ENCODE measurements around the gene NPAS1. TPM values are rescaled to one million over a fixed set of nuclear protein-coding genes. Genes with fewer than 3 reads are reported as not detected.

Gene NPAS1
- total RNA-seq, 1 donor from 2014 or later, result 5.8 TPM

DNA sequence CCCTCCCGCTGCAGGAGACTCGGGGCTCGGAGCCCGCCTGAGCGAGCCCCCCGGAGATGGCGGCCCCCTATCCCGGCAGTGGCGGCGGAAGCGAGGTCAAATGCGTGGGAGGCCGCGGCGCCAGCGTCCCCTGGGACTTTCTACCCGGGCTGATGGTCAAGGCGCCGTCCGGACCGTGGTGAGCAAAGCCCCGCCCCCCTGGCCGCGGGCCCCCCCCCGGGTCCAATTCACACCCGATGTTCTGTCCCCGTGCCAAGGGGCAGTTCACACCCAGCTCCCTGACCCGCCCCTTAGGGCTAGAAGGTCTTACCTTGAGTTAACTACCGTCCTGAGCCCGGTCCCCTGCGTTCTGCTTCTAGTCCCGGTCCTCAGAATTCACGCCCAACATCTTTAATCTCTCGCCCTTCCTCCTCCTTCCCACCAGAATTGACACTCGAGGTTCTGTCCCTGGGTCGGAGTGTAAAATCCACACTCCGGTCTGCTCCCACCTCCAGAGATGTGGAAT, 1.4 kb downstream of the NPAS1 start:
- no peak for DNase-seq

DNA sequence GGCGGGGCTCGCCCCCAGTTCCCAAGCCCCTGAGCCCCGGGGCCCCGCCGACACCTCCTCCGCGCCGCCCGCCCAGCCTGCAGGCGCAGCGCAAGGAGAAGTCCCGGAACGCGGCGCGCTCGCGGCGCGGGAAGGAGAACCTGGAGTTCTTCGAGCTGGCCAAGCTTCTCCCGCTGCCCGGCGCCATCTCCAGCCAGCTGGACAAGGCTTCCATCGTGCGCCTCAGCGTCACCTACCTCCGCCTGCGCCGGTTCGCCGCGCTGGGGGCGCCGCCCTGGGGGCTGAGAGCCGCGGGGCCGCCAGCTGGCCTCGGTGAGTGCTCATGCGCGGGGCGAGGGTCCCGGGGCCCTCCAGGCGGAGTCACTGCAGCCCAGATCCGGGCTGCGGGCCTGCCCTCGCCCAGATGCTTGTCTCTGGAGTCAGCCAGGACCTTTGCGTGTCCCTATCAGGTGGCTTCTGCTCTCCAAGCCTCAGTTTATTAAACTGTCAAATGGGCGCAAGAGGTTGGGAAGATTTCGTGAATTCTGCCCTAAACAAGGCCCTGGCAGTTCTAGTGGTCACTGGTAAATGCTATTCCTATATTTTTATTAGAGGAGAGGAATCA, 2.0 kb downstream of the NPAS1 start:
- DNase-seq, result no peak

GRCh38 chr19:47022140-47022536, 2.5 kb downstream of the NPAS1 start:
- DNase-seq, result no peak

DNA sequence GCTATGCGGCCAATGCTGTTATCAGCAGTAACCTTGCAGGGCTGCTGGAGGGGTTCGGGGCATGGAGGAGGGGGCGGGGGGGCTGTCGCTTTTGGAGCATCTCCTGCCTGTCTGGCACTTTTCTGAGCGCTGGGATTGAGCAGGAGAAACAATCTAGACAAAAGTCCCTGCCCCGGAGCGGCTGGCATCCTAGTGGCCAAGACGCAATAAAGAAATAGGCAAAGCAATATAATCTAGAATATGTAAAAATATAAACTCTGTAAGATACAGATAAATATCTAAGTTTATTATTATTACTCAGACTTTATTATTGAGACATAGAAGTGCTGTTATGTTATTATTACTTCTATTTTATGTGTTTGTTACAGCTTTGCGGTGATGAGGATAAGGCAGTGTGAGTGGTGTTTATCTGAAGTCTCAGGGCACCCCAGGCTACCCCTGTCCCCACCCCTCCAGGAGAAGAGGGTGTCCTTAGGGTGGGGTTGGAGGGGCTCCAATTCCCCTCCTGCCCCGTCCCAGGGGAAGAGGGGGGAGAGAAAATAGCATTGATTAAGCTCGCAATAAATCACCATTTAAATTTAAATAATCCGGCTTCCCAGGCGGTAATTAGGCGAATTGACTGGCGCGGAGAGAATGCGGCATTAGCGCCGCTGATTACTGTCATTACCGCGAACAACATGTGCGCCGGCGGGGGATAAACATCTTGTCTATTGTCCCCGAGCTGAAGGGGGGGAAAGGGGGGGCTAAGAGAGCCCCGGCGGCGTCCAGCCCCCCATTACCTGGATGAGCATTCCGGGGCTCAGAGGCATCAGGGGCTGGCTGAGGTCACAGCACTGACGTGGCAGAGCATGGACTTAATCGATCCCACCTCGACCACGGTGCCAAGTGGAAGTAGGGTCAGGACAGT, 3.2 kb downstream of the NPAS1 start:
- no peak for DNase-seq

GRCh38 chr19:47023448-47023794, 3.8 kb downstream of the NPAS1 start:
- DNase-seq, result no peak

- DNase-seq, result no peak
These were observed 4.9 kb downstream of the NPAS1 start for GRCh38 chr19:47024502-47024901.

DNA sequence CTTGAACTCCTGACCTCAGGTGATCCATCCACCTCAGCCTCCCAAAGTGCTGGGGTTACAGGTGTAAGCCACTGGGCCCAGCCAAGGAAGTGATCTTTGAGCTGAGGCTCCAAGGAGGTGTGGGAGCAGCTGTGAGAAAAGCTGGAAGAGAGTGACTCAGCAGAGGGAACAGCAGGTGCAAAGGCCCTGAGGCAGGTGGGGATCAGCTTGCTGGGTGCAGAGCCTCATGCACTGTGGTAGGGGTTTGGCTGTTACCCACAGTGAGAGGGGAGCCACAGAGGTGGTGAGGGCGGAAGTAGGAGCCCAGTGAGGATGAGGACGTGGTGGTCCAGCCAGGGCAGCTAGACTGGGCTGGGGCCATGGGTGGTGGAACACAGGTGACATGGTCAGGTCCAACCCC, 6.5 kb downstream of the NPAS1 start:
- no peak for DNase-seq

DNA sequence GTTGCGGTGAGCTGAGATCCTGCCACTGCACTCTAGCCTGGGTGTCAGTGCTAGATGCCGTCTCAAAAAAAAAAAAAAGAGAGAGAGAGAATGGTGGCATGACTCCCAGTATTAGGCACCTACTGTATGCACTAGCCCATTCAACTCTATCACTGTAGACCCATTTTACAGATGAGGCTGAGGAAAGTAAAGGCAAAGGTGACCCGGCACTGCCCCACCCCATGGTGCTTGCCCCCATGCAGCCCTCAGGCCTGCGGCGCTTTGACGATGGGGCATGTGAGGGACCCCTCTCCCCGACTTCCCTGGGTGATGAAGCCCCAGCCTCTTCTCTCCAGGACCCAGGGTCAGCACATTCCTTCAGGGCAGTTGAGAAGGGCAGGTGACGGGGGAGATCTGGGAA, 7.3 kb downstream of the NPAS1 start:
- no peak for DNase-seq

DNA sequence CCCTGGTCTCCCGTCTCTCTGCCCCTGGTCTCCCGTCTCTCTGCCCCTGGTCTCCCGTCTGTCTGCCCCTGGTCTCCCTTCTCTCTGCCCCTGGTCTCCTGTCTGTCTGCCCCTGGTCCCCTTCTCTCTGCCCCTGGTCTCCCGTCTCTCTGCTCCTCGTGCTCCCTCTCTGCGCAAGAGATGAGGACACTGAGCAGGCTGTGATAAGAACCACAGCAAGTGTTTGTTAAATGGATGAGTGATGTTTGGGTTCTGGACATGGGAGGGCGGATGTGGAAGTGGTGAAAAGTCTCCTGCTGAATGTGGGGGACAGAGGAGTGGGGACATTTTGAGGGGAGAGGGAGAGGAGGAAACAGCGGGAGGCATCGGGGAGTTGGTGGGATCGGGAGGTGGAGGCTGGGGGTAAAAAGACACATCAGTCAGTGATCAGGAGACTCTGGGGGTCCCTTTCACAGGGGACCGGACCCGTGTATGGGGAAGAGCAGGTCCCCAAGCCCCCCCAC, 8.0 kb downstream of the NPAS1 start:
- no peak for DNase-seq

DNA sequence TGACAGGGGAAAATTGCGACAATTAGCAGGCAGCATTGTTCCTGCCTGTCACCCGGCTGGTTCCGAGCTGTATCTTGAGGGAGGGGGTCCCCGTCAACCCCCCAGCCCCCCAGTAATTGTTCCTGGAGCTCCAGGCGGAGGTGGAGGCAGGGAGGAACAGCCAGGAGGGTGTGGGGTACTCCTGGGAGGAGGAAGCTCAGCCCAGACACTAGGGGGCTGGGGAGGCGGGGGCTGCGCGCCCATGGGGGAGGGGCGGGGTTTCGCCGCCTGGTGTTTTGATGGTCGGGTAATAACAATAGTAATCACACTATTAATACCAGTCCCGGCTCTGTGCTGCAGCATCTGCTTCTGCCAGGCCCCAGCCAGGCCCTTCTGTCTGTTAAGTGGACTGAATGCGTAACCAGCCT, 8.6 kb downstream of the NPAS1 start:
- no peak for DNase-seq

DNA sequence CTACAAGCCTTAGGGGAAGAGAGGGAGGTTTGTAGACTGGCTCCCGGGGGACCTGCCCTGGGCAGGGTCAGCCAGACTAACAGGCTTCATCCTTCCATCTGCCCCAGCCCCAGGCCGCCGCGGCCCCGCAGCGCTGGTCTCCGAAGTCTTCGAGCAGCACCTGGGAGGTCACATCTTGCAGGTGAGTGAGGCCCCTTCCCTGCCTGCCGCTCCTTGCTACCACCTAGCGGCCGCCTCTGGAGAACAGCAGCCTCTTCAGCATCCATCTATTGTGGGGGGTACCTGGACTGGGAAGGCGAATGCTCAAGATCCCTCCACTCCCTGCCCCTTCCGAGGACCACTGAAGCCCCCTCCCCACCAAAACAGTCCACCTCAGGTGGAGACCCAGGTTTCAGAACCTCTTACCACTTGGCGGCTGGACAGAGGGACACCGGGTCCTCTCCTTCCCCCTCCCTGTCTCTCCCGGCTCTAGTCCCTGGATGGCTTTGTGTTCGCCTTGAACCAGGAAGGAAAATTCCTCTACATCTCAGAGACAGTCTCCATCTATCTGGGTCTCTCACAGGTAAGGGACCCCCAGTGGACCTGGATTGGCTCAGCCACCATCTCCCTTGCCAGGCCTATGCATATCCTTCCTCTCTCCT, 12.7 kb downstream of the NPAS1 start:
- no peak for DNase-seq

DNA sequence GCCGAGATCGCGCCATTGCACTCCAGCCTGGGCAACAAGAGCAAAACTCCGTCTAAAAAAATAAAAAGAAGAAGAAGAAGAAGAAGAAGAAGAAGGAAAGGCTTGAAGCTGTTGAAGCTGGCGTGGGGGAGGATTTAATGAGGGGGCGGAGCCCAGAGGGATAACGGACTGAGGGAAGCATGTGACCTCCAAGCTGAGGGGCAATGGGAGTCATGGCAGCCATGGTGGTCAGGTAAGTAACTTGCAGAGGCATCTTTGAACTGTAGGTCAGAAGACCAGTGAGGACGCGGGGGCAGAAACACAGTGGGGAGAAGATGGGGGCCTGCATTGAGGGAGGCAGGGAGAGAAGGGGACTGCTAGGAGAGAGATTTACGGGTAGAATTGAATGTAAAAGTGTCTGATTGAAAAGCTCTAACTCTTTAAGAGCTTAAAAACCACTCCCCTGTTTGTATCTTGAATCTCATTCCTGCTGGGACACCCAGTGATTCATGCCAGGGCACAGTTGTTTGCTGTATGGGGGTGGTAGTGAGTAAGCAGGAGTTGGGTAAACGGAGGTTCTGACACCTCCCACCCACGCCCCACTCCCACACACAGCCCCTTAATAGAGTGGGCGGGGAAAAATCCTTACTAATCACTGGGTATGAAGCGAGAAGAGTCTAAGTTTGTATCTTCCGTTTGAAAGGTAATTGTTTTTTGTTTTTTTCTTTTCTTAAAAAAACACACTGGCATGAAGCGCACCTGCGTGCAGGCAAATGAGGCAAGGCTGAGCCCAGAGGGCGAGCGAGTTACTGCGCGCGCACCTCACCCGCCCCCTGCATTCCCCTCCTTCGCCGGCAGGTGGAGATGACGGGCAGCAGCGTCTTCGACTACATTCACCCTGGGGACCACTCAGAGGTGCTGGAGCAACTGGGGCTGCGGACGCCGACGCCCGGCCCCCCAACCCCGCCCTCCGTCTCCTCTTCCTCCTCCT, 15.8 kb downstream of the NPAS1 start:
- DNase-seq, result peak; percentile 81

GRCh38 chr19:47036097-47036651, 16.5 kb downstream of the NPAS1 start:
- no peak for DNase-seq

DNA sequence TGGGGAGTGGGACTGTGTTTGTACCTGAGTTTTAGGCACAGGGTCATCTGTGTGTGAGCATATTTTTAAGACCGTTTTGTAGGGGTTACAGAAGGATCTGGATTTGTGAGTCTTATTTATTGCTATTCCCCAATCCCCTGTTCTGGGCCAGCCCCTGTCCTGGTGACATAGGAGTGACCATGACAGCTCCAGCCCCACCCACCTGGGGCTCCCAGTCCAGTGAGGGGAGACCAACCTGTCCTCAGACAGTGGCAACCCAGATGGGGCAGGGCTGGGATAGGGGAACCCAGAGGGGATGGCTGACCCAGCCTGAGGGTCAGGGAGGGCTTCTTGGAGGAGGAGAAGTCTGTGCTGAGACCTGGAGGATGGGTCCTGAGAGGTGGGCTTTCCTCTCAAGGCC, 18.1 kb downstream of the NPAS1 start:
- no peak for DNase-seq

DNA sequence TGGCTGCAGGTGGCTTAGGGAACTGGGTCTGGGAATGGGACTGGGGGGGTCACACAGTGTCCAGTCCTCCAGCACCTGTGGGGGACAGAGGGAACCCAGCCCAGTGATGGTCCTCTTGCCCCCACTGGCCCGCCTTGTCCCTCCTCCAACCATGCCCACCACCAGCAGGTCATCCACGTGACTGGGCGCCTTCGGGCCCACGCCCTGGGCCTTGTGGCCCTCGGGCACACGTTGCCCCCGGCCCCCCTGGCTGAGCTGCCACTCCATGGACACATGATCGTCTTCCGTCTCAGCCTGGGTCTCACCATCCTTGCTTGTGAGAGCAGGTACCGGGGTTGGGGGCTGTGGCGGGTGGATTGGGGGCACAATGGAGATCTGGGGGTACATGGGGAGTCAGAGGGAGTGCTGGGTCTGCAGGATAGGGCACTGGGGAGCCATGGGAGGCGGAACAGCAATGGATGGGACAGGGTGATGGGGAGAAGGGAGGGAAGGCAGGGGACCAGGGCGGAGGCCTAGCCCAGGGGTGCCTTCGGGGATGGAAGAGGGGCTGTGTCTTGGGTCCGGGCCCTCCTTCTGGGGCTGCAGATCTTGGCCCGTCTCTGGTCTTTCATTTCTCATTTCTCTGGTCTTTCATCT, 19.7 kb downstream of the NPAS1 start:
- no peak for DNase-seq

- no peak for DNase-seq
These were observed 21.2 kb downstream of the NPAS1 start for GRCh38 chr19:47040869-47041268.

DNA sequence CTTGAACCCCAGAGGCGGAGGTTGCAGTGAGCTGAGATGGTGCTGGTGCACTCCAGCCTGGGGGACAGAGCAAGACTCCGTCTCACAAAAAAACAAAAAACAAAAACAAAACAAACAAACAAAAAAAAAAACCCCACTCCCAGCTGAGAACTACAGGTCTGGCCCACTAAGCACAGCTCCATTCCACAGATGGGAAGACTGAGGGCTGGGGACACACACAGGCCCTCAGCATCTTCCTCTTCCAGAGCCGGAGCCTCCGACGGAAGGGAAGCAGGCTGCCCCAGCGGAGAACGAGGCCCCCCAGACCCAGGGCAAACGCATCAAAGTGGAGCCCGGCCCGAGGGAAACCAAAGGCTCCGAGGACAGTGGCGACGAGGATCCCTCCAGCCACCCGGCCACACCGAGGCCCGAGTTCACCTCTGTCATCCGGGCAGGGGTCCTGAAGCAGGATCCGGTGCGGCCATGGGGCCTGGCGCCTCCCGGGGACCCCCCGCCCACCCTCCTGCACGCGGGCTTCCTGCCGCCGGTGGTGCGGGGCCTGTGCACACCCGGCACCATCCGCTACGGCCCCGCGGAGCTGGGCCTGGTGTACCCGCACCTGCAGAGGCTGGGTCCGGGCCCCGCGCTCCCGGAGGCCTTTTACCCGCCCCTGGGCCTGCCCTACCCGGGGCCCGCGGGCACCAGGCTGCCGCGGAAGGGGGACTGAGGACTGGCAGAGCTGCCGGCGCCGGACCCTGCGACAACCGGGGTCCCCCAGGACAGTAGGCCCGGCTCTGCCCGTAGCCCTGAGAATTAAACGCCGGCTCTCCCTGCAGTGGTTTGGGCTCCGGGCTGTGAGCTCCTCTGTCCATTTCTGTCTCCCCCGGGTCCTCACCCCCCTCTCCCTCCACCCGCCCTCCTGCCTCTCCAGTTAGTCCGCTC, 25.6 kb downstream of the NPAS1 start:
- no peak for DNase-seq

- no peak for DNase-seq
These were observed 26.3 kb downstream of the NPAS1 start for GRCh38 chr19:47045867-47046470.

DNA sequence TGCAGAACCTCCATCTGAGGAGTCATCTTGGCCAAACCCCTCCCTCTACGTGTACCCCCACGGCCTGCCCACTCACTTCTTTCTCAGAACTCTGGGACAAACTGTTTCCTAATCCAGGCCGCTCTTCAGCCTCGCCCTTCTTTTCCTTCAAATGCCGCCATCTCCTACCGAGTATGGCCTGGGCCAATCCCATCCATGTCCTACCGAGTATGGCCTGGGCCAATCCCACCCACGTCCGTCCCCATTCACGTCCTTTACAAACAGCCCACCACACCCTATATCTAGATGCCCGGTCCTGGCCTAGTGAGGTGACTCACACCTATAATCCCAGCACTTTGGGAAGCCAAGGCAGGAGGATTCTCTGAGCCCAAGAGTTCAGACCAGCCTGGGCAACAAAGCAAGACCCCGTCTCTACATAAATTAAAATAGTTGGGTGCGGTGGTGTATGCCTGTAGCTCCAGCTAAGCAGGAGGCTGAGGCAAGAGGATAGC, 27.7 kb downstream of the NPAS1 start:
- no peak for DNase-seq
